ENCODE results near the gene LCP1. TPM values are rescaled to one million over a fixed set of nuclear protein-coding genes. Genes with fewer than 3 reads are reported as not detected.

The LCP1 gene
- total RNA-seq, 1 experiment from 2014 or later, result 32.1 TPM

- DNase-seq, result peak in 1 of 2 experiments; percentile 50
- ChIA-PET POLR2A (no interaction called here), CTCF (no interaction called here)
- Mint-ChIP-seq H3K27me3 (ENCODE audit: insufficient read depth, unreplicated experiment) (peaks cover 2% of the 10 kb centered on the region), H3K4me3 (ENCODE audit: unreplicated experiment) (no peak overlapping the region), H3K4me1 (ENCODE audit: low read depth, unreplicated experiment) (no peaks in the 10 kb centered on the region), H3K36me3 (ENCODE audit: insufficient read depth, unreplicated experiment) (no peaks in the 10 kb centered on the region), H3K27ac (ENCODE audit: unreplicated experiment) (no peak overlapping the region), H3K9me3 (ENCODE audit: unreplicated experiment) (no peaks in the 10 kb centered on the region)
- H3K9me3 ChIP-seq, result no peaks in the 10 kb centered on the region
- H3K27me3 ChIP-seq (replicated peaks; ENCODE audit: control insufficient read depth, insufficient read depth, low read length), result no peaks in the 10 kb centered on the region
- BruUV-seq (replicated peaks), result no TSS peak
- no peak for TF ChIP-seq CTCF (IDR thresholded peaks at IDR 0.05; ENCODE audit: insufficient read depth in 1 of 2, low read depth in 1 of 2, low read length in 1 of 2, severe bottlenecking in 1 of 2, unreplicated experiment in 1 of 2)
- H3K4me3 ChIP-seq (ENCODE audit: low read depth, low read length), result no peak overlapping the region
- no peaks in the 10 kb centered on the region for H3K36me3 ChIP-seq (ENCODE audit: control insufficient read depth, insufficient read depth, low read length)
- intact Hi-C loops (cut with micrococcal nuclease; ENCODE audit: unreplicated experiment), result no loop called here
- no peaks in the 10 kb centered on the region for H3K4me1 ChIP-seq
These were observed 15.5 kb upstream of the LCP1 start for GRCh38 chr13:46197299-46198048.

DNA sequence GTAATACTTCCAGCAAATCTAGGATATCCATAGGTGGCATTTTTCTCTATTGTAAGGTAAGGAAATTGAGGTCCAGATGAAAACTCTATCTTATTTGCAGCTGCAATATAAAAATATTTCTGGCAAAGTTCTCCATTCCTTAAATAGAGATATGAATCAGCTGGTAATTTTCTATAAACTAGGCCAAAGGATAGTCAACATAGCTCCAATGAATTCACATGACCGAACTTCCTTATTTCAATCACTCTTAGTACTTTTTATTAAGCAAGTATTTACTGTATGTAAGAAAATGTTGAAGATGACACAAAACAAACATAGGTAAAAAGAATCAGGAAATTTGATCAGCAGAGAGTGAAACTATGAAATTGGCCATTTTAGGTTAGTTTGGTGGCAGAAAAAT lies 13.0 kb upstream of the LCP1 start:
- POLR2A ChIA-PET, result no interaction called here
- CTCF ChIA-PET, result no interaction called here
- H3K27ac Mint-ChIP-seq (ENCODE audit: unreplicated experiment), result no peak overlapping the region

DNA sequence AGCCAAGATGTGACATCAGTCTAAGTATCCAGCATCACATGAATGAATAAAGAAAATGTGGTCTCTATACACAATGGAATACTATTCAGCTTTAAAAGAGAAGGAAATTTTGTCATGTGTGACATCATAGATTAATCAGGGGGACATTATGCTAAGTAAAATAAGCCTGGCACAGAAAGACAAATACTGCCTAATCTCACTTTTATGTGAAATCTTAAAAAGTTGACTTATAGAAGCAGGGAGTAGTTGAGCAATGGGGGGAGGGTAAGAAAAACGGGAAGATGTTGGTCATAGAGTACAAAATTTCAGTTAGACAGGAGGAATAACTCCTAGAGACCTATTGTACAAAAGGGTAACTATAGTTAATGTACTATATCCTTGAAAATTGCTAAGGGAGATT lies 10.4 kb upstream of the LCP1 start:
- H3K9me3 Mint-ChIP-seq (ENCODE audit: unreplicated experiment), result no peaks in the 10 kb centered on the region
- H3K36me3 ChIP-seq (ENCODE audit: control insufficient read depth, insufficient read depth, low read length), result no peaks in the 10 kb centered on the region
- no peaks in the 10 kb centered on the region for H3K36me3 Mint-ChIP-seq (ENCODE audit: insufficient read depth, unreplicated experiment)
- no peak overlapping the region for H3K27ac Mint-ChIP-seq (ENCODE audit: unreplicated experiment)
- no peaks in the 10 kb centered on the region for H3K4me1 Mint-ChIP-seq (ENCODE audit: low read depth, unreplicated experiment)
- DNase-seq, result no peak
- H3K4me3 ChIP-seq (ENCODE audit: low read depth, low read length), result no peak overlapping the region
- peaks cover 7% of the 10 kb centered on the region for H3K27me3 Mint-ChIP-seq (ENCODE audit: insufficient read depth, unreplicated experiment)
- no peak overlapping the region for H3K4me3 Mint-ChIP-seq (ENCODE audit: unreplicated experiment)
- H3K9me3 ChIP-seq, result no peaks in the 10 kb centered on the region
- intact Hi-C loops (cut with micrococcal nuclease; ENCODE audit: unreplicated experiment), result no loop called here
- no peak for TF ChIP-seq CTCF (IDR thresholded peaks at IDR 0.05; ENCODE audit: insufficient read depth in 1 of 2, low read depth in 1 of 2, low read length in 1 of 2, severe bottlenecking in 1 of 2, unreplicated experiment in 1 of 2)
- H3K4me1 ChIP-seq, result no peaks in the 10 kb centered on the region
- POLR2A ChIA-PET, result no interaction called here
- CTCF ChIA-PET, result interaction anchor here (1.0 kb wide), 1 partner anchor 66 kb away, joined by 3 read pairs; no protein-coding TSS in a partner anchor
- H3K27me3 ChIP-seq (replicated peaks; ENCODE audit: control insufficient read depth, insufficient read depth, low read length), result no peaks in the 10 kb centered on the region
- BruUV-seq (replicated peaks), result no TSS peak

More for the DNA sequence above, 13.0 kb upstream of the LCP1 start:
- no peak for TF ChIP-seq CTCF (IDR thresholded peaks at IDR 0.05; ENCODE audit: insufficient read depth in 1 of 2, low read depth in 1 of 2, low read length in 1 of 2, severe bottlenecking in 1 of 2, unreplicated experiment in 1 of 2)
- Mint-ChIP-seq H3K4me3 (ENCODE audit: unreplicated experiment) (no peak overlapping the region), H3K4me1 (ENCODE audit: low read depth, unreplicated experiment) (no peaks in the 10 kb centered on the region), H3K27me3 (ENCODE audit: insufficient read depth, unreplicated experiment) (peaks cover 2% of the 10 kb centered on the region), H3K36me3 (ENCODE audit: insufficient read depth, unreplicated experiment) (no peaks in the 10 kb centered on the region), H3K9me3 (ENCODE audit: unreplicated experiment) (no peaks in the 10 kb centered on the region)
- H3K36me3 ChIP-seq (ENCODE audit: control insufficient read depth, insufficient read depth, low read length), result no peaks in the 10 kb centered on the region
- no peak overlapping the region for H3K4me3 ChIP-seq (ENCODE audit: low read depth, low read length)
- no peak for DNase-seq
- no peaks in the 10 kb centered on the region for H3K9me3 ChIP-seq
- H3K4me1 ChIP-seq, result no peaks in the 10 kb centered on the region
- no TSS peak for BruUV-seq (replicated peaks)
- intact Hi-C loops (cut with micrococcal nuclease; ENCODE audit: unreplicated experiment), result no loop called here
- no peaks in the 10 kb centered on the region for H3K27me3 ChIP-seq (replicated peaks; ENCODE audit: control insufficient read depth, insufficient read depth, low read length)
